GM12878 (cell line): Measurements from ENCODE around the gene ACSF2. TPM values are rescaled to one million over a fixed set of nuclear protein-coding genes. Genes with fewer than 3 reads are reported as not detected.
A peak's percentile ranks its signal among the peaks of the same experiment; 100 is the strongest.

Source experiments
- ATF3 ChIP-seq: IDR thresholded peaks from 2 replicates; pipeline ENCODE4 v1.6.1; 2011; ENCODE audit warnings: low read depth, mild to moderate bottlenecking, low read length, moderate library complexity, borderline replicate concordance; ENCODE audit errors: extremely low read depth
- BMI1 ChIP-seq: fragments of 450-650 bp; IDR thresholded peaks from 2 replicates; pipeline ENCODE4 v1.6.1; 2016; ENCODE audit warnings: mild to moderate bottlenecking, moderate library complexity, borderline replicate concordance
- CBFB ChIP-seq: IDR thresholded peaks from 2 replicates; pipeline ENCODE4 v1.6.1; 2016; ENCODE audit warnings: antibody characterized with exemption, low read depth
- EGR1 ChIP-seq, 2 experiments: IDR thresholded peaks; 1 replicate in 1 of 2; 2 replicates in 1 of 2; pipeline ENCODE4 v1.6.1; 2011 to 2012; ENCODE audit warnings: low read depth in 2 of 2, low read length in 2 of 2, borderline replicate concordance in 1 of 2, mild to moderate bottlenecking in 1 of 2, moderate library complexity in 1 of 2
- FOXM1 ChIP-seq: IDR thresholded peaks from 2 replicates; pipeline ENCODE4 v1.6.1; 2012; ENCODE audit warnings: low read depth, mild to moderate bottlenecking, inconsistent platforms, low read length, moderate library complexity
- HCFC1 ChIP-seq: fragments of 150-350 bp; IDR thresholded peaks from 2 replicates; pipeline ENCODE4 v1.6.1; 2014; ENCODE audit warnings: low read length
- MEF2A ChIP-seq: IDR thresholded peaks from 2 replicates; pipeline ENCODE4 v1.6.1; 2011; ENCODE audit warnings: low read depth, mild to moderate bottlenecking, low read length, moderate library complexity; ENCODE audit not compliant: insufficient read depth
- MTA2 ChIP-seq: fragments of 450-650 bp; IDR thresholded peaks from 2 replicates; pipeline ENCODE4 v1.6.1; 2016; ENCODE audit warnings: low read depth, mild to moderate bottlenecking, moderate library complexity
- NFIC ChIP-seq: IDR thresholded peaks from 2 replicates; pipeline ENCODE4 v1.6.1; 2012; ENCODE audit warnings: low read depth, mild to moderate bottlenecking, inconsistent platforms, low read length, moderate library complexity
- NFYB ChIP-seq: IDR thresholded peaks from 2 replicates; pipeline ENCODE4 v1.6.1; 2011; ENCODE audit warnings: low read depth, mild to moderate bottlenecking, low read length, improper control_type of control experiment, moderate library complexity; ENCODE audit not compliant: insufficient read depth
- PAX8 ChIP-seq: fragments of 450-650 bp; IDR thresholded peaks from 2 replicates; pipeline ENCODE4 v1.6.1; 2017; ENCODE audit warnings: mild to moderate bottlenecking, moderate library complexity
- PBX3 ChIP-seq: IDR thresholded peaks from 2 replicates; pipeline ENCODE4 v1.6.1; 2011; ENCODE audit warnings: mild to moderate bottlenecking, low read depth, low read length, moderate library complexity; ENCODE audit not compliant: insufficient replicate concordance
- SUZ12 ChIP-seq: fragments of 200-600 bp; sonication (generic); IDR thresholded peaks from one replicate; pipeline ENCODE4 v1.6.1; 2018; ENCODE audit warnings: antibody characterized with exemption, mild to moderate bottlenecking; ENCODE audit not compliant: unreplicated experiment
- TAF1 ChIP-seq: IDR thresholded peaks from 2 replicates; pipeline ENCODE4 v1.6.1; 2011; ENCODE audit warnings: mild to moderate bottlenecking, low read depth, low read length, borderline replicate concordance
- TARDBP ChIP-seq: IDR thresholded peaks from 2 replicates; pipeline ENCODE4 v1.6.1; 2016; ENCODE audit warnings: borderline replicate concordance
- WRNIP1 ChIP-seq: IDR thresholded peaks from 2 replicates; pipeline ENCODE4 v1.6.1; 2011; ENCODE audit warnings: low read depth, low read length, improper control_type of control experiment, borderline replicate concordance
- ZBED1 ChIP-seq: IDR thresholded peaks from 2 replicates; pipeline ENCODE4 v1.6.1; 2016; ENCODE audit warnings: borderline replicate concordance
- ZBTB11 ChIP-seq: fragments of 450-650 bp; formaldehyde crosslinking; IDR thresholded peaks from 2 replicates; pipeline ENCODE4 v1.5.0; 2022; ENCODE audit warnings: mild to moderate bottlenecking, missing genetic modification characterization
- ZNF274 ChIP-seq: IDR thresholded peaks from one replicate; pipeline ENCODE4 v1.8.0; 2011; ENCODE audit not compliant: insufficient read length, insufficient read depth
- ZNF384 ChIP-seq: IDR thresholded peaks from 2 replicates; pipeline ENCODE4 v1.6.1; 2012; ENCODE audit warnings: low read depth, mild to moderate bottlenecking, low read length, improper control_type of control experiment, borderline replicate concordance
- ZNF687 ChIP-seq: fragments of 450-650 bp; IDR thresholded peaks from 2 replicates; pipeline ENCODE4 v1.6.1; 2017; ENCODE audit warnings: mild to moderate bottlenecking, moderate library complexity
- polyA plus RNA-seq, 11 experiments: library from polyadenylated mRNA; depleted of rRNA in 4 of 11; unstranded in 6 of 11; stranded (reverse) in 5 of 11; fragments of >200 nt; fragmentation: Nextera tagmentation in 4 of 11; fragmentation: Illumina TruSeq in 1 of 11; extraction: Ambion mirVana in 4 of 11; extraction: Trizol in 1 of 11; gene quantifications; 1 replicate in 1 of 11; 2 replicates in 10 of 11; pipeline versions ENCODE4 v1.2.1 to v1.2.3, GENCODE V29; 2011 to 2016; ENCODE audit warnings: inconsistent platforms in 2 of 11, missing spikeins in 2 of 11, low read depth in 1 of 11
- total RNA-seq, 4 experiments: library from RNA; depleted of rRNA in 3 of 4; stranded (reverse); fragments of >200 nt in 3 of 4; fragmentation: Illumina TruSeq in 1 of 4; extraction: Trizol in 1 of 4; gene quantifications; 2 replicates each; pipeline versions ENCODE4 v1.2.1 to v1.2.3, GENCODE V29; 2013 to 2021

Gene ACSF2
- total and polyA plus RNA-seq, 10 of the 15 experiments (the other 5 are each of a cell fraction or from before 2014, with no cell fraction given) = 7.1 to 32.8 (median 16.8) TPM

- TF ChIP-seq PBX3 (peak; percentile 29), ZNF687 (no peak; the same call in none of the 2 replicates), ZNF384 (no peak), FOXM1 (no peak; the same call in 1 of the 2 replicates), CBFB (no peak), PAX8 (no peak), EGR1 (IDR thresholded peaks at IDR 0.05; ENCODE audit: borderline replicate concordance in 1 of 2, low read depth in 2 of 2, low read length in 2 of 2) (peak in 1 of 2 experiments; percentile 81; a peak in 2 of 3 replicates), NFIC (no peak), TAF1 (peak; percentile 93), ZNF274 (no peak), ATF3 (no peak), ZBED1 (no peak), BMI1 (no peak), HCFC1 (peak; percentile 78), WRNIP1 (no peak), MTA2 (0 out of 2 replicates have a peak, but pooled peaks have one; percentile 28), MEF2A (peak; percentile 56; the same call in 1 of the 2 replicates), ZBTB11 (CRISPR knock-in tag) (no peak), NFYB (no peak), TARDBP (no peak; the same call in 1 of the 2 replicates), SUZ12 (no peak)
Observed at GRCh38 chr17:50397111-50397918, 28.7 kb upstream of the ACSF2 start, which contains the start of gene LRRC59 (continued).
